GM23338 (cell line): ENCODE measurements around the gene SH3RF3.

Source experiments
- CTCF ChIP-seq, 2 experiments: fragments of 200-600 bp in 1 of 2; sonication (generic) in 1 of 2; conservative IDR thresholded peaks; 2 replicates each; pipeline versions ENCODE4 v1.5.1 to v1.6.1; 2016 to 2017; ENCODE audit warnings: antibody characterized with exemption in 2 of 2, low read depth in 2 of 2, mild to moderate bottlenecking in 2 of 2, moderate library complexity in 1 of 2
- EZH2 ChIP-seq: fragments of 200-600 bp; sonication (generic); IDR thresholded peaks from one replicate; pipeline ENCODE4 v1.8.0; 2017; ENCODE audit warnings: antibody characterized with exemption, mild to moderate bottlenecking, low read depth; ENCODE audit not compliant: unreplicated experiment
- EZH2phosphoT487 ChIP-seq: fragments of 200-600 bp; sonication (generic); IDR thresholded peaks from one replicate; pipeline ENCODE4 v1.8.1; 2018; ENCODE audit warnings: antibody characterized with exemption; ENCODE audit not compliant: unreplicated experiment
- POLR2AphosphoS5 ChIP-seq: IDR thresholded peaks from 2 replicates; pipeline ENCODE4 v1.6.1; 2016; ENCODE audit warnings: antibody characterized with exemption, low read depth
- STAT1 ChIP-seq: IDR thresholded peaks from one replicate; pipeline ENCODE4 v1.6.1; 2016; ENCODE audit warnings: antibody characterized with exemption; ENCODE audit not compliant: unreplicated experiment
- TF ChIP-seq, protein P1 (sequence below): IDR thresholded peaks from one replicate; pipeline ENCODE4 v1.6.1; 2018; ENCODE audit warnings: antibody characterized with exemption; ENCODE audit not compliant: unreplicated experiment

- TF ChIP-seq, protein P1, sequence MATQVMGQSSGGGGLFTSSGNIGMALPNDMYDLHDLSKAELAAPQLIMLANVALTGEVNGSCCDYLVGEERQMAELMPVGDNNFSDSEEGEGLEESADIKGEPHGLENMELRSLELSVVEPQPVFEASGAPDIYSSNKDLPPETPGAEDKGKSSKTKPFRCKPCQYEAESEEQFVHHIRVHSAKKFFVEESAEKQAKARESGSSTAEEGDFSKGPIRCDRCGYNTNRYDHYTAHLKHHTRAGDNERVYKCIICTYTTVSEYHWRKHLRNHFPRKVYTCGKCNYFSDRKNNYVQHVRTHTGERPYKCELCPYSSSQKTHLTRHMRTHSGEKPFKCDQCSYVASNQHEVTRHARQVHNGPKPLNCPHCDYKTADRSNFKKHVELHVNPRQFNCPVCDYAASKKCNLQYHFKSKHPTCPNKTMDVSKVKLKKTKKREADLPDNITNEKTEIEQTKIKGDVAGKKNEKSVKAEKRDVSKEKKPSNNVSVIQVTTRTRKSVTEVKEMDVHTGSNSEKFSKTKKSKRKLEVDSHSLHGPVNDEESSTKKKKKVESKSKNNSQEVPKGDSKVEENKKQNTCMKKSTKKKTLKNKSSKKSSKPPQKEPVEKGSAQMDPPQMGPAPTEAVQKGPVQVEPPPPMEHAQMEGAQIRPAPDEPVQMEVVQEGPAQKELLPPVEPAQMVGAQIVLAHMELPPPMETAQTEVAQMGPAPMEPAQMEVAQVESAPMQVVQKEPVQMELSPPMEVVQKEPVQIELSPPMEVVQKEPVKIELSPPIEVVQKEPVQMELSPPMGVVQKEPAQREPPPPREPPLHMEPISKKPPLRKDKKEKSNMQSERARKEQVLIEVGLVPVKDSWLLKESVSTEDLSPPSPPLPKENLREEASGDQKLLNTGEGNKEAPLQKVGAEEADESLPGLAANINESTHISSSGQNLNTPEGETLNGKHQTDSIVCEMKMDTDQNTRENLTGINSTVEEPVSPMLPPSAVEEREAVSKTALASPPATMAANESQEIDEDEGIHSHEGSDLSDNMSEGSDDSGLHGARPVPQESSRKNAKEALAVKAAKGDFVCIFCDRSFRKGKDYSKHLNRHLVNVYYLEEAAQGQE, result no peak
- TF ChIP-seq POLR2AphosphoS5 (no peak), CTCF (conservative IDR thresholded peaks at IDR 0.05; ENCODE audit: low read depth in 2 of 2) (no peak), EZH2phosphoT487 (no peak), STAT1 (no peak), EZH2 (no peak)
Measured at GRCh38 chr2:109194620-109194937, 65.6 kb downstream of the SH3RF3 start.
